Inflammatory macrophage (primary cell): ENCODE results near the gene SYNM.
"Not testable (repeated sequence)": the region's sequence is repeated elsewhere in the genome, so short reads cannot be mapped to it uniquely, and the experiment has no call there.

Source experiments
- DNase-seq, 2 donors: peaks; one replicate each; pipeline ENCODE4 v3.0.0-alpha.2; 2020 to 2022

Gene SYNM

GRCh38 chr15:99108993-99109392, 4.1 kb downstream of the SYNM start:
- no peak for DNase-seq

DNA sequence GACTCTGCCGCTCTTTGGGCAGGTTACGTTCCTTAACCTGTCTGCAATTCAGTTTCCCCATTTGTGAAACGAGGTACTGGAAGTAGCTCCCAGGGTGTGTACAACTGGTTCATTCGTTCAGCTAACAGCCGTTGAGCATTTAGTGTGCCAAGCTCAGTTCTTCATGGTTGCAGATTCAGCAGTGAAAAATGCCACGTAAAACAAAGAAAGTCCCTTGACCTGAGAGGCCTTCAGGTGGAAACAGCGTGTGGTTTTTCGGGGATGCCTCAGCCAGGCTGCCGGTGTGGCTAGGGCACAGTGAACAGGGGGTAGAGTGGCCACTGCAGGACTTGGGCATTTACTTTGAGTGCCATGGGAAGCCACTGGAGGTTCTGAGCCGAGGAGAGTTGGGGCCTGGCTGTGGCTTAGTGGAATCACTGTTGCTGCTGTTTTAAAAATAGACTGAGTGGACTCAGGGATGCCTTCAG, 4.7 kb downstream of the SYNM start:
- no peak for DNase-seq

DNA sequence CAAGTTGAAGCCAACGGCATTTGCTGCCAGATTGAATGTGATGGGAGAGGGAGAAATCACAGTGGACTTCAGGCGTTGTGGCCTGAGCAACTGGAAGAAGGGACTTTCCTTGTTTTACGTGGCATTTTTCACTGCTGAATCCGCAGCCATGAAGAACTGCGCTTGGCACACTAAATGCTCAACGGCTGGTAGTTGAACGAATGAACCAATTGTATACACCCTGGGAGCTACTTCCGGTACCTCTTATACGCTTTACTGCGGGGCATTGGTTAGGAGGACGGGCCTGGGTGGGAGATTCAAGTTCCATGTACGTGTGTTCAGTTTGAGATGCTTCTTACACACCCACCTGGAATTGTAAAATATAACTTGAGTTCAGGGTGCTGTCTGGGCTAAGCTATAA, 5.2 kb downstream of the SYNM start:
- no peak for DNase-seq

- DNase-seq, result no peak
Observed at GRCh38 chr15:99110581-99111320, 5.9 kb downstream of the SYNM start.

DNA sequence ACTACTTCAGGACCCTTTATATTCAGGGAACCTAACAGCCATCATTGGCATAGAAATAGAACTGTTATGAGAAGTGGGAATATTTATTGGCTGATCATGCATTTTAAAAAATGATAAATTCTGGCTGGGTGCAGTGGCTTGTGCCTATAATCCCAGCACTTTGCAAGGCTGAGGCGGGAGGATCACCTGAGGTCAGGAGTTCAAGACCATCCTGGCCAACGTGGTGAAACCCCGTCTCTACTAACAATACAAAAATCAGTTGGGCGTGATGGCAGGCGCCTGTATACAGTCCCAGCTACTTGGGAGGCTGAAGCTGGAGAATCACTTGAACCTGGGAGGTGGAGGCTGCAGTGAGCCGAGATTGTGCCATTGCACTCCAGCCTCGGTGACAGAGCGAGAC, 6.8 kb downstream of the SYNM start:
- DNase-seq, result not testable (repeated sequence)

DNA sequence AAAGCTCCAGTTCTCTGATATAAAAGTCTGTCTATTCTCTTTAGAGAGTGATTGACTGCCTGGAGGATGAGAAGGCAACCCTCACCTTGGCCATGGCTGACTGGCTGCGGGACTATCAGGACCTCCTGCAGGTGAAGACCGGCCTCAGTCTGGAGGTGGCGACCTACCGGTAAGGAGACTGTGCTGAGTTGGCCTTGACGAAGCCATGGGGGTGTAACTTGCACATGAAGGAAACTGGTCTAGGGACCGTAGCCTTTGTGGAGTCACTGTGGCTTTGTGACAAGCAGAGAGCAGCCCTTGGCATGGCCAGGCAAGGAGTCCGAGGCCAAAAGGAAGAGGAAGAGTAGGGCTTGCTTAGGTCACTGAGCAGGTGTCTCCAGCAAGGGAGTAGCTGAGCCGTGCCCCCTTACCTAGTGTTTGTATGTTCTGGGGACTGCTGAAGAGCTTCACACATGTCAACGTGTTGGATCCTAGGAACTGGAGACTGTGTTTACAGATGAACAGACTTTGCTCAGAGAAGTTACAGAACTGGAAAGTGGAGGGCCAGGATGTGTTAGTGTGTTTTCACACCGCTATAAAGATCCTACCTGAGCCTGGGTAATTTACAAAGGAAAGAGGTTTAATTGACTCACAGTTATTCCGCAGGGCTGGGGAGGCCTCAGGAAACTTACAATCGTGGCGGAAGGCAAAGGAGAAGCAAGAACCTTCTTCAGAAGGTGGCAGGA, 8.8 kb downstream of the SYNM start:
- DNase-seq, result no peak

- no peak for DNase-seq
Observed at GRCh38 chr15:99114511-99115299, 9.8 kb downstream of the SYNM start.

- DNase-seq, result no peak
Observed at GRCh38 chr15:99115300-99116215, 10.7 kb downstream of the SYNM start.

DNA sequence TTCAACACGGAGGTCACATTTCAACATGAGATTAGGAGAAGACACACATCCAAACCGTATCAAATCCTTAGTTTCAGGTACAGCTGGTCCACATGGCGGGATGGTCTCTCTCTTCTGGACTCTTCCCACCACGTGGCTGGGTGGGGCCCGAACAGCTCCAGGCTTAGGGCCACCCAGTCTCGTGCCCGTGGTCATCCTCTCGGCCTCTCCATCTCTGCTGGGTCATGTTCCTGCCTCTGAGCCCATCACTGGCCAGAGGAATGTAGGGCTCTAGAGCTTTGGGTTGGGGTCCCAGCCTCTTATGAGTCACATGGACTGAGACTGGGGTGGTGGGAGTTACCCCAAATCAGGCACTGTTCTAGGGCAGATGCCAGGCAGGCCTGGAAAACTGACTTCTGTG, 12.2 kb downstream of the SYNM start:
- no peak for DNase-seq

- no peak for DNase-seq
Observed at GRCh38 chr15:99117563-99118257, 12.8 kb downstream of the SYNM start.

GRCh38 chr15:99118258-99118632, 13.4 kb downstream of the SYNM start:
- DNase-seq, result no peak

GRCh38 chr15:99118801-99119546, 14.1 kb downstream of the SYNM start:
- no peak for DNase-seq

GRCh38 chr15:99120050-99120777, 15.3 kb downstream of the SYNM start:
- no peak for DNase-seq

DNA sequence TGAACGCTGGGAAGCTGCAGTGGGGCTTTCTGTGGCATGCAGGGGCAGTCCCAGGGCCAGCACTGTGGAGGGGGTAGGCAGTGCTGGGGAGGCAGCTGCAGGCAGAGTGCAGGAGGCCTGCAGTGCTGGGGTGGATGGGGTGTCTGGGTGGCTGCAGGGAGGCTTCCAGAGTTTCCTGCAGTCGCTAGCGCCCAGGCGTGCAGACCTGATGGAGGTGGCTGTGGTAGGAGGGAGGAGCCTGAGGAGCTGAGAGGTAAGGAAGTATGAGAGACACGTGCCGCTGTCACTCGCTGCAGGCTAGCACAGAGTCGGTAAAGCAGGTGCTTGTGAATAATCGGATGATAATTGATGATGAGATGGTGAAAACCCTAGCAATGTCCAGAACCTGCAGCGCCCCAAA, 16.3 kb downstream of the SYNM start:
- no peak for DNase-seq

DNA sequence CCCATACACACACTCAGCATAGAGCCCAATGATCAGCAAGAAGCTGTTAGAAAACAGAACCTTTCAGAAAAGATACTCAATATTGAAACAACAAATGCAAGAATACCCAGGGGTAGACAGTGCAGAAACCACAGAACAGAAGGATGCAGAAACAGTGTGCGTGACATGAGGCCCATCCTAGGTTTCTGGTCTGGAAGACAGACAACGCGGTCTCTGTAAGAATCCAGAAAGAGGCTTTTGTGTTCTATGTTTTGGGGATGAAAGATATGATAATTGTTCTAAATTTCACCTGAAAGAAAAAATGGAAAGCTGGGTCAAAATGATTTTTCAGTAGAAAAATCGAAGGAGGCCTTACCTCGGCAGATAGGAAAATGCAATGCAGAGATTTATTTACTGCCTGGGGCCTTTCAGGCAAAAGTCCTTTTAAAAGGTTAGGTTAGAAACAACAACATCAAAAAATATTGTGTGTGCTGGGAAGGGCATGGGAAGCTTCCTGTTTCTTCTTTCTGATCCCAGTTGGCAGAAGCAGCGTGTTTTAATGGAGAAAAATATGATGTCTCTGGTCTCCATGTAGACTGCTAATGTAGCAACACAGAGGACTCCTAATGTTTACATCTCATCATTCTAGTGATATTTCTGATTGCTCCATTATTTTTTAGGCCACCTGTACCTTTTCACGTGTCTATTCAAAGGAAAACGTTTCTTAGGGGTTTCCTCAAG, 17.0 kb downstream of the SYNM start:
- DNase-seq, result no peak

DNA sequence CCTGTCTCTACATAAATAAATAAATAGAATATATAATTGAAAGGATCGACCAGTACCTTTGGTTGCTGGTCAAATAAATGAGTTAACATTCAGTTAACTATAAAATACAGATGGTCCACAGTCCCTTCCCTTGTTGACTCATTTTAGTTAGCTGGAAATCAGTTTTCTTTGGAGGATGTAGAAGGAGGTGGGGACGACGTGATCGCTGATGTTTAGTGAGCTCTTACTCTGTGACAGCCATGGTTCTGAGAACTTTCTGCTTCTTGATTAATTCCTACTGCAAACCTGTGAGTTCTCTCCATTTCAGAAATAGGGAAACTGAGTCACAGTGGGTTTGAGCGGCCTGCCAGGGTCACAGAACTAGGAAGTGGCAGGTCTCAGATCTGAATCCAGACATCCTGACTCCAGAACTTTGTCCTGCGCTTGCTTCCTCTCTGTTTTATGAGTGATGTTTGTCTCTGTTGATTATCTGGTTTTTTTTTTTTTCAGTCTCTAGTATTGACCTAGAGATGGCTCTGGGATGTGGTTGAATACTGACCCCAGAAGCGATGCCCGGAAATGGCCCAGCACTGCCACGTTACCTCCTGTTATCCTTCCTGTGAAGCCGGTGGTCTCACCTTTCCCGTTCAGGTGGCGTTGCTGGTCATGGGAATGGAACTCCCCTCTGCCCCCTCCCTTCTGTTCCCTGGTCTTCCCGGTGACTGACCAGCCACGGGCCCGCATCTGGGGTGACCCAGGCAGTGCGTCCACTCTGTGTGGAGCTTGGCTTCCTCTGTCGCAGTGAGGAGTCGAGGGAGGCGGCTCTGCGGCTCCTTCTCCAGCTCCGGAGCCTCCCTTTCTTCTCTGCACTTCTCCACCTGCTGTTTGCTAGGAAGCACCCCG, 18.2 kb downstream of the SYNM start:
- no peak for DNase-seq

- DNase-seq, result peak; percentile 47 to 50
Observed at GRCh38 chr15:99123713-99124451, 19.0 kb downstream of the SYNM start.

- DNase-seq, result no peak
Observed at GRCh38 chr15:99124641-99125040, 19.8 kb downstream of the SYNM start.
